HUDEP-2 (cell line): ENCODE results near the gene CALR3.
"Not testable (repeated sequence)": the region's sequence is repeated elsewhere in the genome, so short reads cannot be mapped to it uniquely, and the experiment has no call there.

Experiments used
- DNase-seq, 76 experiments: peaks; one replicate each; lab custom pipeline; 2025; ENCODE audit not compliant: unreplicated experiment in 76 of 76; lab: John Stamatoyannopoulos, UW

The CALR3 gene

GRCh38 chr19:16504271-16504670 is 8.3 kb upstream of the CALR3 start:
- no peak for DNase-seq

DNA sequence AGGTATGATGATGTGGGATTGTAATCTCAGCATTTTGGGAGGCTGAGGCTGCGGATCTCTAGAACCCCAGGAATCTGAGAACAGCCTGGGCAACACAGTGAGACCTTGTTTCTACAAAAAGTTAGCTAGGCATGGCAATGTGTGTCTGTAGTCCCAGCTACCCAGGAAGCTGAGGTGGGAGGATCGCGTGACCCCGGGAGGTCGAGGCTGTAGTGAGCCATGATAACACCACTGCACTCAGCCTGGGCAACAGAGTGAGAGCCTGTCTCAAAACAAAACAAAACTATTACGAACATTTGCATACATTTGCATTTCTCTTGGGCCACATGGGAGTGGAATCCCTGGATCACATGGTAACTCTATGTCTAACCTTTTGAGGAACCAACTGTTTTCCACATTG is 1.9 kb upstream of the CALR3 start:
- DNase-seq: no peak

DNA sequence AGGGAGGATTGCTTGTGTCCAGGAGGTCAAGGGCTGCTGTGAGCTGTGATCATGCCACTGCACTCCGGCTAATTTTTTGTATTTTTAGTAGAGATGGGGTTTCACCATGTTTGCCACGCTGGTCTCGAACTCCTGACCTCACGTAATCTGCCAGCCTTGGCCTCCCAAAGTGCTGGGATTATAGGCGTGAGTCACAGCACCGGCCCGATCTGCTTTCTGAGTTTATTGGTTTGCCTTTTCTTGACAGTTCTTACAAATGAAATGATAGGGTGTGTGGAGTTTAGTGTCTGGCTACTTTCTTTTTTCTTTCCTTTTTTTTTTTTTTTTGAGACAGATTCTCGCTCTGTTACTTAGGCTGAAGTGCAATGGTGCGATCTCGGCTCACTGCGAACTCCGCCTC is 1.1 kb upstream of the CALR3 start:
- no peak for DNase-seq

DNA sequence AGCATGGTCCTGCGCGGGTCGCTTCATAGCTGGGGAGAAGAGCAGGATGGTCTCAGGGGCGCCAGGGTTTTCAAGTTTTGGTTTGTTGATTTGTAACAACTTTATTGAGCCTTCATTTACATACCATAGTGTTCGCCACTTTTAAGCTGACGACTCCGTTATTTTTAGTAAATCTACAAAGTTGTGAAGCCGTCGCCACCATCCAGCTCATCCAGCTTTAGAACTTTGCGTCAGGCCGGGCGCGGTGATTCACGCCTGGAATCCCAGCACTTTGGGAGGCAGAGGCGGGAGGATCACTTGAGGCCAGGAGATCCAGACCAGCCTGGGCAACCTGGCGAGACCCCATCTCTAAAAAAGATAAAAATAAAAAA is 631 bp upstream of the CALR3 start:
- no peak for DNase-seq

DNA sequence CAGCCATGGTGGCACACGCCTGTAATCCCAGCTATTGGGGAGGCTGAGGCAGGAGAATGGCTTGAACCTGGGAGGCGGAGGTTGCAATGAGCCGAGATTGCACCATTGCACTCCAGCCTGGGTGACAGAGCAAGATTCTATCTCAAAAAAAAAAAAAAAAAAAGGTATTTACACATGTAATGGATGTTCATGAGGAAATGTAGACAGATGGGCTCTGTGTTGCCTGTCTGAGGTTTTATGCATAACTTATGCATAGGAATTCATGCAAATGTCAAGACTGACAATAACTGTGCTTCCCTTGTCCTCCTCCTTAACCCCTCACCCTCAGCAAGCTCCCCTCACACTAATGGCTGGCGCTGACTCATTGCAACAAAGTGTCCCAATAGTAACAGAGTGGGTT is 9.5 kb downstream of the CALR3 start:
- DNase-seq: not testable (repeated sequence)

DNA sequence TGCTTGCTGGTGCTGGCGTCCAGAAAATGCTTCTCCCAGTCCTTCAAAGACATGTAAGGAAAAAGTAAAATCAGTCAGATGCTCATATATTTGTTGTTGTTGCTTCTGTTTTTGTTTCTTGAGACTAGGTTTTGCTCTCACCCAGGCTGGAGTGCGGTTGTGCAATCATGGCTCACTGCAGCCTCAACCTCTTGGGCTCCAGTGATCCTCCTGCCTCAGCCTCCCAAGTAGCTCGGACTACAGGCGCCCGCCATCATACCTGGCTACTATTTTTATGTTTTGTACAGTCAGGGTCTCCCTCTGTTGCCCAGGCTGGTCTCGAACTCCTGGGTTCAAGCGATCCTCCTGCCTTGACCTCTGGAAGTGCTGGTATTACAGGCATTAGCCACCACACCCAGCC is 13.2 kb downstream of the CALR3 start:
- DNase-seq: no peak

DNA sequence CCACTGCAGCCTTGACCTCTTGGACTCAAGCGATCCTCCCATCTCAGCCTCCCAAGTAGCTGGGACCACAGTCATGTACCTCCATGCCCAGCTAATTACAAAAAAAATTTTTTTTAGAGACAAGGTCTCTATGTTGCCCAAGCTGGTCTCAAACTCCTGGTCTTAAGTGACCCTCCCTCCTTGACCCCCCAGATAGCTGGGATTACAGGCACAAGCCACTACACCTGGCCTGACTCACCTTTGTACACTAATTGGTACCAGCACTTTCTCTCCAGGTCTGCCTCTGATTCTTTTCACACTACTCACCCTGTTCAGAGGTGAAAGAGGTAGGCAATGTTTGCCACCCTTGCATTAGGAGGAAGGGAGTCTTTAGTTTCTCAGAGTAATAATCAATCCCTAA is 18.7 kb downstream of the CALR3 start:
- DNase-seq: no peak

- DNase-seq: peak in 21 of 76 experiments; percentile 13 to 52 (median 29)
Observed at GRCh38 chr19:16476401-16476800, 19.6 kb downstream of the CALR3 start.

- no peak for DNase-seq
Observed at GRCh38 chr19:16473875-16474392, 22.0 kb downstream of the CALR3 start.

- DNase-seq: no peak
Observed at GRCh38 chr19:16472992-16473391, 23.0 kb downstream of the CALR3 start.

DNA sequence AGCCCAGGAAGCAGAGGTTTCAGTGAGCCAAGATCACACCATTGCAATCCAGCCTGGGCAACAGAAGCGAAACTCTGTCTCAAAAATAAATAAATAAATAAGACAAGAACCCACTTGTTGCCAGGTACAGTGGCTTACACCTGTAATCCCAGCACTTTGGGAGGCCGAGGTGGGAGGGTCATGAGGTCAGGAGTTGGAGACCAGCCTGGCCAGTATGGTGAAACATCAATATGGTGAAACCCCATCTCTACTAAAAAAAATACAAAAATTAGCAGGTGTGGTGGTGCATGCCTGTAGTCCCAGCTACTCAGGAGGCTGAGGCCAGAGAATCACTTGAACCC is 23.4 kb downstream of the CALR3 start:
- not testable (repeated sequence) for DNase-seq

- peak in 23 of 76 experiments; percentile 13 to 51 (median 27) for DNase-seq
Observed at GRCh38 chr19:16470911-16471811, 24.8 kb downstream of the CALR3 start.

- DNase-seq: no peak
Observed at GRCh38 chr19:16470541-16470910, 25.4 kb downstream of the CALR3 start.

DNA sequence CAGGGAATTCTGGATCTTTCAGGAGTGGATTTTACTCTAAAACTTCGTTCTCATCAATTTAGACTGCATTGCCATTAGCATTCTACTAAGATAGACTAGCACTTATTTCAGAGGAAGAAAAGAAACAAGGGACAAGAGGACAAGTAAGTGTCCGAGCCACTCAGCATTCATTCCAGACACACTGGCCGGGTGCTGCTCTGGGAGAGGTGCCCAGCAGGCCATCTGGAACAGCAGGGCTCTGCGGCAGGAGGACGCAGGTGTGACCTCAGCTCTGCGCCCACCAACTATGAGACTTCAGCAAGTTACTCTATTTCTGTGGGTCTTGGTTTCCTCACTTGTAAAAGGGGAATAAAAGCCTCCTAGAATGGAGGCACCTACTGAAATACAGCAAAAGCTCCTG is 28.4 kb downstream of the CALR3 start:
- DNase-seq: no peak

DNA sequence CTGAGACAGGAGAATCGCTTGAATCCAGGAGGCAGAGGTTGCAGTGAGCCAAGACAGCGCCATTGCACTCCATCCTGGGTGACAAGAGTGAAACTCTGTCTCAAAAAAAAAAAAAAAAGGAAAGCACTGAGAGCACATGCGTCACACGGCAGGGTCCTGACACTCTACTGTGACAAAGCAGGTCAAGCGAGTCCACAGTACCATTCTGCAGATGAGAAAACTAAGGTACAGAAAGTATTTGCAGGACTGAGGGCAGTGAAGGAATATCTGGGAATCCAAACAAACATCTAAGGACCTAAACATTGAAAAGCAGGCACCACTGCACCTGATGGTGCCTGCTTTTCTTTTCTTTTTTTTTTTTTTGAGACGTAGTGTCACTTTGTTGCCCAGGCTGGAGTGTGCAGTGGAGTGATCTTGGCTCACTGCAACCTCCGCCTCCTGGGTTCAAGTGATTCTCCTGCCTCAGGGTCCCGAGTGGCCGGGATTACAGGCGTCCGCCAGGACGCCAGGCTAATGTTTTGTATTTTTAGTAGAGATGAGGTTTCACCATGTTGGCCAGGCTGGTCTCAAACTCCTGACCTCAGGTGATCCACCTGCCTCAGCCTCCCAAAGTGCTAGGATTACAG is 29.1 kb downstream of the CALR3 start:
- DNase-seq: not testable (repeated sequence)

DNA sequence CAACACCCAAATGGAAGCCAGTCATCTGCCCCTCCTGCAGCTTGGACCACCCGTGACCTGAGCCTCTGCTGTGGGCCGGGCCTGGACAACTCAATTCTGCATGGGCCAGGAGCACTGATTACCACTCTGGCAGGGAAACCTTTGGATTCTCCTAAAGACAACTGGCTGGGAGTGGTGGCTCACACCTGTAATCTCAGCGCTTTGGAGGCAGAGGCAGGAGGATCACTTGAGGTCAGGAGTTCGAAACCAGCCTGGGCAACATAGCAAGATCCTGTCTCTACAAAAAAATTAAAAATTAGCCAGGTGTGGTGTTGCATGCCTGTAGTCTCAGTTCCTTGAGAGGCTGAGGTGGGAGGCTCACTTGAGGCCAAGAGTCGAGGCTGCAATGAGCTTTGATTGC is 30.7 kb downstream of the CALR3 start:
- no peak for DNase-seq

- peak in 15 of 76 experiments; percentile 18 to 54 (median 30) for DNase-seq
Observed at GRCh38 chr19:16463991-16464575, 31.9 kb downstream of the CALR3 start.

DNA sequence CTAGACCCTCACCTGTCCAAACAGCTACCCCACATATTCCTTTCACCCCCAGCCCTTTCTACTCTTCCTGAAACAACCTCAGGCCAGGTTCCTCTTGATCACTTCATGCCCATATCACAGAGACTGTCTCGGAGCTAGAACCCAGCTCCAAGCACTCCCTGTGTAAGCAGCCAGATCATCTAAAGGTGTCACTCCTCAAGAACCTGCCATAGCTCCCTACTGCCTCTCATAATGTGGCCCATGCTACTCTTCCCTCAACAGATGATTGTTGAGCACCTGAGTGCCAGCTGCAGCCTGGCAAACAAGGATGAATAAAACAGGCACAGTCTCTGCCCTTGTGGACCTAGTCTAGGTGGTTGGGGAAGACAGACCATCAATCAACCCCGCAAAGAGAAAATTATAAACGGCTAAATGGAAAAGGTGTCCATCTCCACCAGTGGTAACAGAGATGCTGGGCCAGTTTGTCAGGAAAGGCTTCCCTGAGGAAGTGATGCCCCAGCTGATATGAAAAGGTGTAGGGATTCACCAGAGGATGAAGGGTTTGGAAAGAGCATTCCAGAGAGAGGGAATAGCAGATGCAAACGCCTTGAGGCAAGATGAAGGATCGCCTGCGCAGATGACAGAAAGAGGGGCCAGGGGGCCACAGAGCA is 32.5 kb downstream of the CALR3 start:
- DNase-seq: no peak

GRCh38 chr19:16462757-16463250 is 33.2 kb downstream of the CALR3 start:
- DNase-seq: peak in 44 of 76 experiments; percentile 21 to 65 (median 41)

DNA sequence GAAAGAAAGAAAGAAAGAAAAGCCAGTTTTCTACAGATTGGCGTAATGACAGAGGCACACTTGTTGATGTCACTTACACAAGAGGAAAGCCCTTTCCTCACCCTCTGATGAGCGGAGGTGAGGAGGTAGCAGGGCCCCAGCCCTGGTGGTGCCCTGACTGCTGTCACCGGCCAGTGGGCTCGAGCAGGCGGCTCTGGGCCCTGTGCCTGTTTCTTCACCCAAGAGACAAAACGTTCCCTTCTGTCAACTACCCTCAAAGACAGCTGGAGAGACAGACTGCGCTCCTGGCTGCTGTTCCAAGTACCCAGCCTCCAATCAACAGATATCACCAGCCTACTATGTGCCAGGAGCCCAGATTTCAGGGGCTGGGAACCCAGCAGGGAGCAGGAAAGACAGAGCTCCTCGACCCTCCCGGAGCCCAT is 34.3 kb downstream of the CALR3 start:
- DNase-seq: no peak

- DNase-seq: no peak
Observed at GRCh38 chr19:16460454-16460853, 35.5 kb downstream of the CALR3 start.
